Pons (tissue), 1 donor: ENCODE data around the gene TMEM147.

Experiments
- DNase-seq: peaks from one replicate; pipeline ENCODE4 v3.0.0-alpha.2; 2016; ENCODE audit warnings: low spot score

TMEM147 gene

GRCh38 chr19:35545001-35545854, at the start of gene TMEM147:
Gene TMEM147 (plus strand): TSS chr19:35545626. CDS start chr19:35545740, 114 bp downstream.
- peak; percentile 79 for DNase-seq

- DNase-seq = no peak
Measured at GRCh38 chr19:35497406-35497805, 48.0 kb upstream of the TMEM147 start.

- no peak for DNase-seq
Measured at GRCh38 chr19:35498220-35498619, 47.2 kb upstream of the TMEM147 start.

- DNase-seq = no peak
Measured at GRCh38 chr19:35498984-35499527, 46.4 kb upstream of the TMEM147 start.

GRCh38 chr19:35500611-35501010, 44.8 kb upstream of the TMEM147 start:
- no peak for DNase-seq

GRCh38 chr19:35501684-35502083, 43.7 kb upstream of the TMEM147 start:
- no peak for DNase-seq

GRCh38 chr19:35502751-35503150, 42.7 kb upstream of the TMEM147 start:
- DNase-seq = no peak

- no peak for DNase-seq
Measured at GRCh38 chr19:35506011-35506410, 39.4 kb upstream of the TMEM147 start.

- no peak for DNase-seq
Measured at GRCh38 chr19:35507561-35507960, 37.9 kb upstream of the TMEM147 start.

- no peak for DNase-seq
Measured at GRCh38 chr19:35508129-35508528, 37.3 kb upstream of the TMEM147 start.

- no peak for DNase-seq
Measured at GRCh38 chr19:35509018-35509652, 36.3 kb upstream of the TMEM147 start.

- peak; percentile 17 for DNase-seq
Measured at GRCh38 chr19:35509861-35510625, 35.4 kb upstream of the TMEM147 start.

GRCh38 chr19:35510626-35510964, 34.8 kb upstream of the TMEM147 start:
- DNase-seq = no peak

GRCh38 chr19:35511337-35511736, 34.1 kb upstream of the TMEM147 start:
- no peak for DNase-seq

- no peak for DNase-seq
Measured at GRCh38 chr19:35512831-35513627, 32.4 kb upstream of the TMEM147 start.

GRCh38 chr19:35513628-35514281, 31.7 kb upstream of the TMEM147 start, which contains the start of gene DMKN:
Gene DMKN (minus strand): TSS chr19:35513649. CDS start chr19:35513475, 174 bp downstream.
- peak; percentile 23 for DNase-seq

- no peak for DNase-seq
Measured at GRCh38 chr19:35514282-35514809, 31.1 kb upstream of the TMEM147 start.

GRCh38 chr19:35516310-35516709, 29.1 kb upstream of the TMEM147 start:
- no peak for DNase-seq

- DNase-seq = no peak
Measured at GRCh38 chr19:35517342-35517741, 28.1 kb upstream of the TMEM147 start.

- no peak for DNase-seq
Measured at GRCh38 chr19:35518313-35518712, 27.1 kb upstream of the TMEM147 start.

GRCh38 chr19:35519291-35519690, 26.1 kb upstream of the TMEM147 start:
- no peak for DNase-seq
